ENCODE results near the gene KIAA0408. TPM values are rescaled to one million over a fixed set of nuclear protein-coding genes. Genes with fewer than 3 reads are reported as not detected.
A peak's percentile ranks its signal among the peaks of the same experiment; 100 is the strongest.

KIAA0408 gene
- polyA plus RNA-seq, 1 of the 3 experiments (the other 2 are of a cell fraction) = 4.0 TPM

GRCh38 chr6:127420556-127420955 lies 38.6 kb downstream of the KIAA0408 start (continued):
- peak; percentile 56 for TF ChIP-seq SMC3 (IDR thresholded peaks at IDR 0.05; ENCODE audit: low read depth, low read length)
- TF ChIP-seq RFX5 (IDR thresholded peaks at IDR 0.05; ENCODE audit: low read length) = no peak
- no peak for TF ChIP-seq NRF1 (IDR thresholded peaks at IDR 0.05; ENCODE audit: low read depth, low read length)
- TF ChIP-seq NFIC (IDR thresholded peaks at IDR 0.05; ENCODE audit: borderline replicate concordance) = no peak
- no peak for TF ChIP-seq USF2 (IDR thresholded peaks at IDR 0.05; ENCODE audit: borderline replicate concordance, low read depth, low read length)
- no peak for TF ChIP-seq FOXM1 (IDR thresholded peaks at IDR 0.05; ENCODE audit: low read depth)
- peak; percentile 44; the same call in 1 of the 2 replicates for TF ChIP-seq TCF12 (IDR thresholded peaks at IDR 0.05)
- no peak for TF ChIP-seq GABPA (IDR thresholded peaks at IDR 0.05; ENCODE audit: low read depth)
- TF ChIP-seq YY1 (IDR thresholded peaks at IDR 0.05; ENCODE audit: low read depth) = no peak
- peak in 1 of 2 experiments; percentile 32; a peak in 1 of 4 replicates for TF ChIP-seq EP300 (IDR thresholded peaks at IDR 0.05; ENCODE audit: borderline replicate concordance in 1 of 2, low read depth in 1 of 2, low read length in 1 of 2)
- TF ChIP-seq RAD21 (IDR thresholded peaks at IDR 0.05; ENCODE audit: low read length) = peak; percentile 67
- TF ChIP-seq USF1 (IDR thresholded peaks at IDR 0.05; ENCODE audit: borderline replicate concordance, low read depth) = no peak
- TF ChIP-seq REST (IDR thresholded peaks at IDR 0.05; ENCODE audit: low read depth, low read length) = 0 out of 2 replicates have a peak, but pooled peaks have one; percentile 55
- TF ChIP-seq TAF1 (IDR thresholded peaks at IDR 0.05; ENCODE audit: borderline replicate concordance, low read depth, low read length) = no peak

- Histone ChIP-seq H3K4me3 (ENCODE audit: low read depth in 2 of 2, low read length in 1 of 2) (no peak overlapping the region), H3K79me2 (ENCODE audit: insufficient read depth) (no peaks in the 10 kb centered on the region), H2AFZ (ENCODE audit: low read depth) (no peak overlapping the region), H3K36me3 (replicated peaks in 1 of 2; ENCODE audit: control insufficient read depth in 1 of 2, insufficient read depth in 2 of 2, low read length in 1 of 2) (no peaks in the 10 kb centered on the region), H3K27ac (ENCODE audit: low read depth in 2 of 2, low read length in 1 of 2) (no peak overlapping the region), H3F3A (replicated peaks; ENCODE audit: insufficient read depth) (no peaks in the 10 kb centered on the region), H3K4me2 (no peak overlapping the region), H4K20me1 (ENCODE audit: insufficient read depth) (no peaks in the 10 kb centered on the region), H3K9me2 (no peaks in the 10 kb centered on the region), H3K9me3 (no peaks in the 10 kb centered on the region), H3K4me1 (ENCODE audit: control insufficient read depth in 1 of 2, insufficient read depth in 2 of 2, low read depth in 1 of 2, low read length in 1 of 2) (peaks cover 0 to 6% of the 10 kb centered on the region in 2 experiments; a peak in 1 of 4 replicates), H3K9ac (no peak overlapping the region), H3K27me3 (ENCODE audit: insufficient read depth) (no peaks in the 10 kb centered on the region)
- no peak for DNase-seq
- ChIA-PET POLR2A (no interaction called here), CTCF (no interaction called here)
- TF ChIP-seq MEF2A (IDR thresholded peaks at IDR 0.05; ENCODE audit: borderline replicate concordance, low read depth) (no peak), POLR2AphosphoS5 (IDR thresholded peaks at IDR 0.05; ENCODE audit: low read depth, low read length) (no peak), FOSL2 (IDR thresholded peaks at IDR 0.05; ENCODE audit: borderline replicate concordance, low read depth) (no peak), FOXM1 (IDR thresholded peaks at IDR 0.05; ENCODE audit: low read depth) (no peak), CTCF (IDR thresholded peaks at IDR 0.05) (no peak), TAF1 (IDR thresholded peaks at IDR 0.05; ENCODE audit: borderline replicate concordance, low read depth, low read length) (no peak), RCOR1 (IDR thresholded peaks at IDR 0.05; ENCODE audit: low read length) (no peak), TCF12 (IDR thresholded peaks at IDR 0.05) (no peak), ZBTB33 (IDR thresholded peaks at IDR 0.05; ENCODE audit: borderline replicate concordance, low read depth) (no peak)
- 88% methylated on average over 2 of the region's 2 CpGs for WGBS (ENCODE audit: low lambda C conversion rate)
Observed at GRCh38 chr6:127415096-127415495, 44.1 kb downstream of the KIAA0408 start.

All from SK-N-SH (cell line).